HUES64 (cell line): Measurements from ENCODE around the gene COL25A1.

Experiments
- H3K27ac ChIP-seq: 2 replicates; pipeline ENCODE4 v1.7.0; 2013; ENCODE audit warnings: low read depth, low read length, inconsistent platforms
- H3K27me3 ChIP-seq: 2 replicates; pipeline ENCODE4 v1.6.1; 2013; ENCODE audit warnings: mild to moderate bottlenecking, low read length; ENCODE audit not compliant: insufficient read depth
- H3K36me3 ChIP-seq: 2 replicates; pipeline ENCODE4 v1.6.1; 2013; ENCODE audit warnings: mild to moderate bottlenecking, low read length; ENCODE audit not compliant: insufficient read depth
- H3K4me1 ChIP-seq: 2 replicates; pipeline ENCODE4 v1.6.1; 2013; ENCODE audit warnings: mild to moderate bottlenecking, low read length, moderate library complexity; ENCODE audit not compliant: insufficient read depth
- H3K4me3 ChIP-seq: 2 replicates; pipeline ENCODE4 v1.5.1; 2013; ENCODE audit warnings: mild to moderate bottlenecking, low read length, moderate library complexity
- H3K9ac ChIP-seq: 2 replicates; pipeline ENCODE4 v1.6.1; 2013; ENCODE audit warnings: mild to moderate bottlenecking, low read depth, low read length
- H3K9me3 ChIP-seq: 2 replicates; pipeline ENCODE4 v1.6.1; 2013; ENCODE audit warnings: low read depth, low read length; ENCODE audit not compliant: insufficient read depth
- WGBS: fragments of 150-250, 120-280 bp; methylation state at CpG from one replicate; pipeline ENCODE4 v1.1.7; 2013; ENCODE audit warnings: missing lambda C conversion rate; 5-methylcytosine and 5-hydroxymethylcytosine counted together

The COL25A1 gene

DNA sequence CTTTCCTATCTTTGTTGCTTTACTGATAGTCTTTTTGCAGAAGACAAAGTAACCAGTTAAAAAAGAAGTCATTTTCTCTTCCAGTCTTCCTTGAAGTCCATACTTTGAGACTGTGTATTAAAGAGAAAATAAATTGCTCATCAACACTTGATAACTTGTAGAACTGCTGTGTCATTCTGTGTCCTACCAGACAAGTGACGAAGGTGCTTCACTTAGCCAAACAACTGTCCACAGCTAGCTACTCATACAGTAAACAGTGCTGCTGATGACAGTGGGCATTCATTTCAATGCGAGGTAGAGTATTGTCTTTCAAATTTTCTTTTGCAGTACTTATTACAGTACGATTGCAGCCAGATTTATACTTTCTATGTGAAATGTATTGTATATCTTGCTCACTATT, 11.5 kb downstream of the COL25A1 start:
- no peaks in the 10 kb centered on the region for H3K9me3 ChIP-seq
- no peaks in the 10 kb centered on the region for H3K27me3 ChIP-seq
- no peak overlapping the region for H3K9ac ChIP-seq
- 94% methylated on average over 3 of the region's 3 CpGs for WGBS
- H3K27ac ChIP-seq, result no peak overlapping the region
- no peaks in the 10 kb centered on the region for H3K4me1 ChIP-seq
- no peak overlapping the region for H3K4me3 ChIP-seq
- no peaks in the 10 kb centered on the region for H3K36me3 ChIP-seq

DNA sequence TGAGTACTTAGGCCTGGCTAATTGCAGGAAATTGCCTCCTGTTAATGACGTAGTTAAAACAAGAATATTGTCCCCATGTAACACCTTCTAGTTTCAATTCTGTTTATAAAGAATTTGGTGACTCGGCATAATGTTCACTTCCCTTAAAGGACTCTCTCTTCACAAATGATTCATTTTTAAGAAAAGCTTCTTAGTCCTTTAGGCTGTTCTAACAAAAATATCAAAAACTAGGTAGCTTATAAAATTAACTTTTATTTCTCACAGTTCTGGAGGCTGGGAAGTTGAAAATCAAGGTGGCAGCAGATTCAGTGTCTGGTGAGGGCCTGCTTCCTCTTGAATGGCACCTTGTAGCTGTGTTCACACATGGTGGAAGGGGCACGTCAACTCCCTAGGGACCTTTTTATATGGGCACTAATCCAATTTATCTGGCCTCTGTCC, 23.8 kb downstream of the COL25A1 start:
- Histone ChIP-seq H3K9me3 (no peaks in the 10 kb centered on the region), H3K27ac (no peak overlapping the region), H3K9ac (no peak overlapping the region), H3K4me3 (no peak overlapping the region), H3K4me1 (peaks cover 3% of the 10 kb centered on the region; the same call in 1 of the 2 replicates), H3K27me3 (no peaks in the 10 kb centered on the region), H3K36me3 (no peaks in the 10 kb centered on the region)
- WGBS, result 94% methylated on average over 3 of the region's 3 CpGs

DNA sequence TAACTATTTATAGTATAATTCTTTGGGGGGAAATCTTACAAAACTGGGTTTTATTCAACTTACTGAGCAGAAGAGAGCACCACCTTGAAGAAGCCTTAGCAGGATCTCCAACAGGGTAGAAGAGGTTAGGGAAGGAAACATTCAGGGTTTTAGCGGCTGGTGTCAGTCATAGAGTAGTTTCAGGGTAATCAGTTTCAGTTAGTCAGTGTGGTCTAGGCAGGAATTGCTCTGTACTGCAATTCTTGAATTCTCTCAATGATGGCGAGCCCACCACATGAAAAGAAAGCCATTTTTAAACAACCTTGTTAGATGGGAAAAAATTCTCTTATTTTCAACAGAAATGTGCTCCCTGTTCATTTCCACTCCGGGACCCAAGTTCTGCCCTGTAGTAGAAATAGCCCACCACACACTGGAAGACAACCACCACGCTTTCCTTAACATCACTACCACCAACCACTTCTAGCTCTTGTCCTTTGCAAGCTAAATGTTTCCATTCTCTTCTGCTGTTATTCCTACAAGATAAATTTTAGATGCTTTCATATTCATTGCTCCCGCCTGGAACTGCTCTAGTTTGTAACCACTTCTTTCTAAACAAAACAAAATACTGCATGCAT, 25.9 kb downstream of the COL25A1 start:
- Histone ChIP-seq H3K9me3 (no peaks in the 10 kb centered on the region), H3K36me3 (no peaks in the 10 kb centered on the region), H3K27me3 (no peaks in the 10 kb centered on the region), H3K4me1 (peaks cover 3% of the 10 kb centered on the region; the same call in 1 of the 2 replicates), H3K9ac (no peak overlapping the region), H3K27ac (no peak overlapping the region), H3K4me3 (no peak overlapping the region)
- WGBS, result 96% methylated on average over 4 of the region's 5 CpGs

- H3K9ac ChIP-seq, result no peak overlapping the region
- no peak overlapping the region for H3K4me3 ChIP-seq
- H3K36me3 ChIP-seq, result no peaks in the 10 kb centered on the region
- WGBS, result 85% methylated on average over 6 of the region's 6 CpGs
- no peaks in the 10 kb centered on the region for H3K27me3 ChIP-seq
- no peaks in the 10 kb centered on the region for H3K9me3 ChIP-seq
- H3K4me1 ChIP-seq, result peaks cover 3% of the 10 kb centered on the region; the same call in 1 of the 2 replicates
- no peak overlapping the region for H3K27ac ChIP-seq
These were observed 27.3 kb downstream of the COL25A1 start for GRCh38 chr4:109275066-109275745.

- no peak overlapping the region for H3K4me3 ChIP-seq
- no peaks in the 10 kb centered on the region for H3K36me3 ChIP-seq
- H3K4me1 ChIP-seq, result no peaks in the 10 kb centered on the region
- no peaks in the 10 kb centered on the region for H3K9me3 ChIP-seq
- H3K27me3 ChIP-seq, result no peaks in the 10 kb centered on the region
- H3K9ac ChIP-seq, result no peak overlapping the region
- no peak overlapping the region for H3K27ac ChIP-seq
These were observed 35.6 kb downstream of the COL25A1 start for GRCh38 chr4:109266891-109267290.

- no peaks in the 10 kb centered on the region for H3K27me3 ChIP-seq
- WGBS, result 94% methylated on average over 2 of the region's 3 CpGs
- H3K27ac ChIP-seq, result no peak overlapping the region
- no peaks in the 10 kb centered on the region for H3K36me3 ChIP-seq
- H3K4me3 ChIP-seq, result no peak overlapping the region
- no peaks in the 10 kb centered on the region for H3K4me1 ChIP-seq
- no peaks in the 10 kb centered on the region for H3K9me3 ChIP-seq
- no peak overlapping the region for H3K9ac ChIP-seq
These were observed 36.2 kb downstream of the COL25A1 start for GRCh38 chr4:109266236-109266635.

GRCh38 chr4:109263721-109264120, 38.7 kb downstream of the COL25A1 start:
- no peak overlapping the region for H3K27ac ChIP-seq
- no peaks in the 10 kb centered on the region for H3K27me3 ChIP-seq
- no peaks in the 10 kb centered on the region for H3K4me1 ChIP-seq
- no peak overlapping the region for H3K4me3 ChIP-seq
- no peaks in the 10 kb centered on the region for H3K9me3 ChIP-seq
- H3K9ac ChIP-seq, result no peak overlapping the region
- WGBS, result 90% methylated on average over 4 of the region's 4 CpGs
- no peaks in the 10 kb centered on the region for H3K36me3 ChIP-seq

DNA sequence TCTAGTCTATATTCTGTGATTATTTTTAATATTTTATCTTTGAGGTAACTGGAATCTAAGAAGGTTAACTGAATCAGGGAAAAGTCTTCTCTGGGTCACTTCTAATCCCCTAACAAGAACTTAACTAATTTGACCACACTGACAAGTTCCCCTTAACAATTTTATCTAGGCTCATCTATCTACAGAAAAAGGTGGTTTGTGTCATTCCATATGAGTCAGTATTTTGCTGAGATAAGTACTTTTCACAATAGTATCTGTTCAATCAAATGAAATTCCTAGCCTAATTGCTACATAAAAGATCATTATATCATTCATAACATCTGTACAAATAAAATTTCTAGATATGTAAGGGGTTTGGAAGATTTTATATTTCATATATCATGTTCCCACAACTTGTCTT, 45.6 kb downstream of the COL25A1 start:
- Histone ChIP-seq H3K27ac (no peak overlapping the region), H3K9ac (no peak overlapping the region), H3K36me3 (no peaks in the 10 kb centered on the region), H3K4me1 (no peaks in the 10 kb centered on the region), H3K4me3 (no peak overlapping the region), H3K27me3 (no peaks in the 10 kb centered on the region), H3K9me3 (no peaks in the 10 kb centered on the region)

GRCh38 chr4:109254845-109255244, 47.6 kb downstream of the COL25A1 start:
- WGBS, result 91% methylated on average over 4 of the region's 4 CpGs
- Histone ChIP-seq H3K9me3 (no peaks in the 10 kb centered on the region), H3K36me3 (no peaks in the 10 kb centered on the region), H3K27me3 (no peaks in the 10 kb centered on the region), H3K27ac (no peak overlapping the region), H3K9ac (no peak overlapping the region), H3K4me3 (no peak overlapping the region), H3K4me1 (no peaks in the 10 kb centered on the region)

GRCh38 chr4:109251396-109251795, 51.1 kb downstream of the COL25A1 start:
- Histone ChIP-seq H3K9me3 (no peaks in the 10 kb centered on the region), H3K36me3 (no peaks in the 10 kb centered on the region), H3K4me3 (no peak overlapping the region), H3K27ac (no peak overlapping the region), H3K27me3 (no peaks in the 10 kb centered on the region), H3K9ac (no peak overlapping the region), H3K4me1 (no peaks in the 10 kb centered on the region)
- 89% methylated on average over 3 of the region's 3 CpGs for WGBS

DNA sequence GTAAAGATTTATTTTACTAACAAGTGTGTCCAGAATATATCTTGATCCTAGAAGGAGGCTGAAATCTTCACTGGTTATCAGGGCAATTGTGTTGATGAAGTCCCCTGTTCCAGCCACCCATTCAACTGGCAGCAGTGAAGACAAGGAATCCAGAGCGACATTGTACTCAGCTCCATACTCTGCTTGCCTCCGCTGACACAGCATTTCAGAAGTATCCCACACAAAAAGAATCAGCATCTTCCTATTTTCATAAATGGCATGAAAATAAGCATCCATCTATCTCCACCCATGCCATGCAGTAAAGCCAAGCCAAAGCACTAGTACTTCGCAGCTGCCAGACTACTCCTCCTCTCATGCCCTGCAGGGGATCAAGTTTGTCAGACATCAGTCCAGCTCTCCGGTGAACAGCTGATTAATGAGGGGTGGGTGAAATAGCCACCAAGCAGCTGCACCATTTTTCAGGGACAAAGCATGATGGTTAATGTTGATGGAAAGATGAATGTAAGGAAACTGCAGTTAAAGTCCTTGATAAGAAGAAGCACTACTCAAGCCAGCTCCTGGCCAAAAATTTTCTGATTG, 54.0 kb downstream of the COL25A1 start:
- 95% methylated on average over 4 of the region's 4 CpGs for WGBS
- Histone ChIP-seq H3K27me3 (no peaks in the 10 kb centered on the region), H3K27ac (no peak overlapping the region), H3K4me1 (no peaks in the 10 kb centered on the region), H3K9ac (no peak overlapping the region), H3K4me3 (no peak overlapping the region), H3K9me3 (no peaks in the 10 kb centered on the region), H3K36me3 (no peaks in the 10 kb centered on the region)
